Parathyroid adenoma (tissue), 2 donors: Measurements from ENCODE around the gene GLIS1.
A peak's percentile ranks its signal among the peaks of the same experiment; 100 is the strongest.

Source experiments
- H2AFZ ChIP-seq: fragments of 300-600 bp; sonication (generic); one replicate; pipeline ENCODE4 v1.7.0; 2017; ENCODE audit warnings: antibody characterized with exemption, mild to moderate bottlenecking
- H3K27ac ChIP-seq: fragments of 300-600 bp; sonication (generic); one replicate; pipeline ENCODE4 v1.7.0; 2017
- H3K27me3 ChIP-seq: fragments of 300-600 bp; sonication (generic); one replicate; pipeline ENCODE4 v1.7.0; 2017; ENCODE audit warnings: low read length; ENCODE audit not compliant: control insufficient read depth, insufficient read depth
- H3K36me3 ChIP-seq: fragments of 300-600 bp; sonication (generic); one replicate; pipeline ENCODE4 v1.7.0; 2017; ENCODE audit warnings: low read length; ENCODE audit not compliant: control insufficient read depth, insufficient read depth
- H3K4me1 ChIP-seq: fragments of 300-600 bp; sonication (generic); one replicate; pipeline ENCODE4 v1.7.0; 2017; ENCODE audit warnings: control low read depth
- H3K4me2 ChIP-seq: fragments of 300-600 bp; sonication (generic); one replicate; pipeline ENCODE4 v1.7.0; 2017; ENCODE audit warnings: low read length
- H3K4me3 ChIP-seq: fragments of 300-600 bp; sonication (generic); one replicate; pipeline ENCODE4 v1.7.0; 2017; ENCODE audit warnings: low read depth, low read length
- H3K79me2 ChIP-seq: fragments of 300-600 bp; sonication (generic); one replicate; pipeline ENCODE4 v1.7.0; 2017; ENCODE audit warnings: control low read depth
- H3K9ac ChIP-seq: fragments of 300-600 bp; sonication (generic); one replicate; pipeline ENCODE4 v1.7.0; 2017; ENCODE audit warnings: mild to moderate bottlenecking
- H3K9me3 ChIP-seq: fragments of 300-600 bp; sonication (generic); one replicate; pipeline ENCODE4 v1.7.0; 2017; ENCODE audit warnings: low read length; ENCODE audit not compliant: control insufficient read depth
- TF ChIP-seq, protein P1 (sequence below): fragments of 300-600 bp; sonication (generic); IDR thresholded peaks from one replicate; pipeline ENCODE4 v1.7.0; 2017; ENCODE audit warnings: antibody characterized with exemption, mild to moderate bottlenecking
- donor health status: primary hyperparathyroidism.

The GLIS1 gene

DNA sequence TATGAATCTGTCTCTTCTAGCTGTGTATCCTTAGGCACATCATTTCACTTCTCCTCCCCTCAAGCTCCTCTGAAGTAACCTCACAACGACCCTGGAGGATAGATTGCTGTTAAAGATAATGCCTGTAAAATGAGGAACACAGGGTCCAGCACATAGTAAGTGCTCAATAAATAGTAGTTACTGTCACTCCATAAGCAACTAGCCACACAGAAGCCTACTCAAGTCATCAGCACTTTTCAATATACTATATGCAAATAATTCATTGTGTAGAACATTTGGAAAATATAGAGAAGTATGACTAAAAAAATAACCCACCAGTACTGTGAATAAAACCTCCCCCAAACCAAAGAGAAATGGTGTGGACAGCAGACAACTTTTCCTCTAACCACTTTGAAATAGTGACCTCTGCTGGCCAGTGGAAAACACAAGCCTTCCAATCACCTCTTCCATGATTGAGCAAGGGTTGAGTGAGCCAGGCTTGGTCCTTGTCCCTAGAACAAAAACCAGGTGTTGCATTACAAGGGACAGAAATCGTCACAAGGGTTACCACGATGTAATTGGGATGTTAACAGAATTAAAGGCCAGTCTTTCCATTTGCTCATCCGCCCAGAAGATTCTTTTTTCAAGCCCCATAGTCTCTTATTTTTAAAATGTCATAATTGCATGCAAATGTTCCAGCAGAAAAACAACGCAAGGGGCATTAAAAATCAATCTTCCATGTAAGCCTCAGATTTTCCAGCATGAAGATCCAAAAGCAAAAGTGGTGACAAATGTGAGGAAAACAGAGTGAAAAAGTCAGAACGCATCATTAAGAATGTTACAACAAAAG lies 15.7 kb upstream of the GLIS1 start:
- Histone ChIP-seq H3K79me2 (no peaks in the 10 kb centered on the region), H3K27ac (no peak overlapping the region), H3K4me1 (no peaks in the 10 kb centered on the region), H2AFZ (no peak overlapping the region), H3K36me3 (no peaks in the 10 kb centered on the region), H3K9ac (no peak overlapping the region), H3K4me2 (no peak overlapping the region), H3K4me3 (no peak overlapping the region), H3K9me3 (no peaks in the 10 kb centered on the region), H3K27me3 (no peaks in the 10 kb centered on the region)
- TF ChIP-seq, protein P1, sequence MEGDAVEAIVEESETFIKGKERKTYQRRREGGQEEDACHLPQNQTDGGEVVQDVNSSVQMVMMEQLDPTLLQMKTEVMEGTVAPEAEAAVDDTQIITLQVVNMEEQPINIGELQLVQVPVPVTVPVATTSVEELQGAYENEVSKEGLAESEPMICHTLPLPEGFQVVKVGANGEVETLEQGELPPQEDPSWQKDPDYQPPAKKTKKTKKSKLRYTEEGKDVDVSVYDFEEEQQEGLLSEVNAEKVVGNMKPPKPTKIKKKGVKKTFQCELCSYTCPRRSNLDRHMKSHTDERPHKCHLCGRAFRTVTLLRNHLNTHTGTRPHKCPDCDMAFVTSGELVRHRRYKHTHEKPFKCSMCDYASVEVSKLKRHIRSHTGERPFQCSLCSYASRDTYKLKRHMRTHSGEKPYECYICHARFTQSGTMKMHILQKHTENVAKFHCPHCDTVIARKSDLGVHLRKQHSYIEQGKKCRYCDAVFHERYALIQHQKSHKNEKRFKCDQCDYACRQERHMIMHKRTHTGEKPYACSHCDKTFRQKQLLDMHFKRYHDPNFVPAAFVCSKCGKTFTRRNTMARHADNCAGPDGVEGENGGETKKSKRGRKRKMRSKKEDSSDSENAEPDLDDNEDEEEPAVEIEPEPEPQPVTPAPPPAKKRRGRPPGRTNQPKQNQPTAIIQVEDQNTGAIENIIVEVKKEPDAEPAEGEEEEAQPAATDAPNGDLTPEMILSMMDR = peak; percentile 47

DNA sequence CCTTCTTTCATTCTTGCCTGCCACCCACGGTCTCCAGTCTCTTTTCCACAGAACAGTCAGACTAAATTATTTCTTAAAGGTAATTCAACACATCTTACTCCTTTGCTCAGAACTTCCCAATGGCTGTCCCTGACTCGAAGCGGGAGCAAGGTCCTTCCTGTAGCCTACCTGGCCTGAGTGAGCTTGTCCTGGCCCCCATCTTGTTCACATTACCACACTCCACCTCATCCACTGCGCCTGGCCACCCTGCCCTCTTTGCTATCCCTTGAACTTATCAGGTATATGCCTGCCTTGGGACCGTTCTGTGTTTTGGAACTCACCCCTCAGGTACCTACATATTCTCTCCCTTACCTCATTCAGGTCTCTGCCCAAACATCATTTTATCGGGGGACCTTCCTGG lies 13.3 kb upstream of the GLIS1 start:
- no peaks in the 10 kb centered on the region for H3K27me3 ChIP-seq
- H3K9ac ChIP-seq = no peak overlapping the region
- no peak overlapping the region for H3K4me2 ChIP-seq
- H3K36me3 ChIP-seq = no peaks in the 10 kb centered on the region
- H2AFZ ChIP-seq = no peak overlapping the region
- H3K27ac ChIP-seq = no peak overlapping the region
- TF ChIP-seq, protein P1 = no peak
- no peaks in the 10 kb centered on the region for H3K9me3 ChIP-seq
- no peak overlapping the region for H3K4me3 ChIP-seq
- no peaks in the 10 kb centered on the region for H3K79me2 ChIP-seq
- no peaks in the 10 kb centered on the region for H3K4me1 ChIP-seq

DNA sequence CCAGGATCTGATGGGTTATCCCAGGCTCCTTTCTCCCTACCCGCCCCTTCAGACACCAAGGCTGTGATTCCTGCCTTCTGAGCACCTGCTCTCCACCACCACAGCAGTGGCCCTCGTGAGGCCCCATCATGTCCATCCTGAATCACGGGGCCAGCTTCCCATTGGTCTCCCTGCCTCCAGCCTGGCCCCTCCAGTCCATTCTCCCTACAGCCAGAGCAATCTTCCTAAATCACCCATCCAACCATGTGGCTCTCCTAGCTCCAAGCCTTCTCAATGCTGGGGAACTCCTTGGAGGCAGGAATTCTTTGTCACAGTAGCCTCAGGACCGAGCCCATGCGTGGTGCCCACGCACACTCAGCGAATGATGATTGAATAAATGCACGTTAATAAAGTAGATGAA lies 8.9 kb upstream of the GLIS1 start:
- Histone ChIP-seq H3K4me1 (no peaks in the 10 kb centered on the region), H2AFZ (no peak overlapping the region), H3K4me2 (no peak overlapping the region), H3K79me2 (no peaks in the 10 kb centered on the region), H3K4me3 (no peak overlapping the region), H3K36me3 (no peaks in the 10 kb centered on the region), H3K9ac (no peak overlapping the region), H3K27ac (no peak overlapping the region), H3K27me3 (no peaks in the 10 kb centered on the region), H3K9me3 (no peaks in the 10 kb centered on the region)
- TF ChIP-seq, protein P1 = no peak

DNA sequence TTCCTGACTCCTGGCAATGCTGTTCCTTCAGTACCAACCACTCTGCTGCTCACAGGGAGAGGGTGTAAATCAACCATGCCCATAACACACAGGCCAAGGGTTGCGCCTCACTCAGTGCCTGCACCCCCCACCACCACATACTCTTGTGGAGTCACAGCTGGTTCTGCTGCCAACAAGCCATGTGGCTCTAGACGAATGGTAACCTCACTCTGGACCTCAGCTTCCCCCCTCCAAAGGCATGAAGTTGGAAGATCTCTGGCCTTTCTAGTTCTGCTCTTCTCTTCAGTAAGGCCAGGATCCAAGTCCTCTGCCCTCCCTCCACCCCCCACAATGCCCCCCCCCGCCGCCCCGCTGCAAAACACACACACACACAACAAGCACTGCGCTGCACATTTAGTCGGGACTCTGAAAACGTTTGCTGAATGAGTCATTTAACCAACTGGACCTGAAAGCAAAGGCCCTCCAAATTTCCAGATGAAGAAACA lies 1.7 kb upstream of the GLIS1 start:
- H2AFZ ChIP-seq = no peak overlapping the region
- no peak overlapping the region for H3K4me3 ChIP-seq
- no peaks in the 10 kb centered on the region for H3K79me2 ChIP-seq
- TF ChIP-seq, protein P1 = no peak
- H3K4me1 ChIP-seq = no peaks in the 10 kb centered on the region
- H3K27ac ChIP-seq = no peak overlapping the region
- H3K27me3 ChIP-seq = no peaks in the 10 kb centered on the region
- no peaks in the 10 kb centered on the region for H3K9me3 ChIP-seq
- H3K4me2 ChIP-seq = no peak overlapping the region
- no peaks in the 10 kb centered on the region for H3K36me3 ChIP-seq
- H3K9ac ChIP-seq = no peak overlapping the region
